ENCODE results near the gene CACNG7. TPM values are rescaled to one million over a fixed set of nuclear protein-coding genes. Genes with fewer than 3 reads are reported as not detected.

The CACNG7 gene
- total RNA-seq, 6 experiments from 2014 or later = not detected

GRCh38 chr19:53870485-53870844 is 38.6 kb upstream of the CACNG7 start:
- Histone ChIP-seq H3K36me3 (peaks cover 0 to 7% (median 0%) of the 10 kb centered on the region in 4 donors), H3K4me3 (no peak overlapping the region), H3K4me1 (peaks cover 0 to 9% (median 0%) of the 10 kb centered on the region in 4 donors), H3K9me3 (no peaks in the 10 kb centered on the region), H3K27ac (peak overlapping the region in 2 of 3 donors; percentile 36 to 55), H3K27me3 (no peaks in the 10 kb centered on the region)
- ATAC-seq = peak in 1 of 4 donors; percentile 4
- intact Hi-C loops (cut with DNase I) = no loop called here
- WGBS (ENCODE audit: insufficient coverage, low coverage, low lambda C conversion rate, missing lambda C conversion rate) = 17% methylated on average over 4 of the region's 5 CpGs
- DNase-seq = peak; percentile 48 to 64 (median 54)
- TF ChIP-seq POLR2A (IDR thresholded peaks at IDR 0.05) = no peak
- no peak for TF ChIP-seq CTCF (IDR thresholded peaks at IDR 0.05)

- Histone ChIP-seq H3K4me1 (peaks cover 0 to 9% (median 0%) of the 10 kb centered on the region in 4 donors), H3K27ac (no peak overlapping the region), H3K4me3 (no peak overlapping the region), H3K36me3 (peaks cover 0 to 7% (median 0%) of the 10 kb centered on the region in 4 donors), H3K27me3 (no peaks in the 10 kb centered on the region), H3K9me3 (no peaks in the 10 kb centered on the region)
- ATAC-seq = no peak
- no peak for TF ChIP-seq POLR2A (IDR thresholded peaks at IDR 0.05)
- TF ChIP-seq CTCF (IDR thresholded peaks at IDR 0.05) = no peak
- intact Hi-C loops (cut with DNase I) = no loop called here
- 55% methylated on average over 7 of the region's 7 CpGs for WGBS (ENCODE audit: insufficient coverage, low coverage, low lambda C conversion rate, missing lambda C conversion rate)
- no peak for DNase-seq
These were observed 37.6 kb upstream of the CACNG7 start for GRCh38 chr19:53871454-53871853.

GRCh38 chr19:53872762-53873161 is 36.3 kb upstream of the CACNG7 start:
- H3K27ac ChIP-seq = no peak overlapping the region
- intact Hi-C loops (cut with DNase I) = no loop called here
- peaks cover 0 to 7% (median 0%) of the 10 kb centered on the region in 4 donors for H3K36me3 ChIP-seq

GRCh38 chr19:53873773-53874605 is 35.1 kb upstream of the CACNG7 start:
- Histone ChIP-seq H3K9me3 (no peaks in the 10 kb centered on the region), H3K4me1 (peaks cover 0 to 5% (median 0%) of the 10 kb centered on the region in 4 donors), H3K27me3 (no peaks in the 10 kb centered on the region), H3K36me3 (peaks cover 0 to 7% (median 0%) of the 10 kb centered on the region in 4 donors), H3K27ac (no peak overlapping the region), H3K4me3 (no peak overlapping the region)
- intact Hi-C loops (cut with DNase I) = no loop called here
- DNase-seq (no peak), ATAC-seq (no peak)
- no peak for TF ChIP-seq CTCF (IDR thresholded peaks at IDR 0.05)
- no peak for TF ChIP-seq POLR2A (IDR thresholded peaks at IDR 0.05)
- 95% methylated on average over 35 of the region's 51 CpGs for WGBS (ENCODE audit: insufficient coverage, low coverage, low lambda C conversion rate, missing lambda C conversion rate)

More at GRCh38 chr19:53872762-53873161, 36.3 kb upstream of the CACNG7 start:
- H3K4me1 ChIP-seq = peaks cover 0 to 9% (median 0%) of the 10 kb centered on the region in 4 donors
- H3K4me3 ChIP-seq = no peak overlapping the region
- H3K9me3 ChIP-seq = no peaks in the 10 kb centered on the region
- ATAC-seq (no peak), DNase-seq (no peak)
- no peaks in the 10 kb centered on the region for H3K27me3 ChIP-seq
- TF ChIP-seq CTCF (IDR thresholded peaks at IDR 0.05) (no peak), POLR2A (IDR thresholded peaks at IDR 0.05) (no peak)
- WGBS (ENCODE audit: insufficient coverage, low coverage, low lambda C conversion rate, missing lambda C conversion rate) = 85% methylated on average over 5 of the region's 6 CpGs

All from right lobe of liver (tissue), 6 donors.